ENCODE results near the gene TBC1D17. TPM values are rescaled to one million over a fixed set of nuclear protein-coding genes. Genes with fewer than 3 reads are reported as not detected.

TBC1D17 gene
- total and polyA plus RNA-seq, 4 donors = 11.3 to 27.9 (median 17.2) TPM

- no peak for DNase-seq (ENCODE audit: low spot score)
- Histone ChIP-seq H3K27me3 (ENCODE audit: control insufficient read depth in 4 of 4, insufficient read depth in 4 of 4, low read length in 3 of 4) (no peaks in the 10 kb centered on the region), H3K27ac (ENCODE audit: low read depth in 1 of 2, low read length in 2 of 2) (no peak overlapping the region), H3K9ac (ENCODE audit: low read depth in 1 of 2, low read length in 2 of 2) (no peak overlapping the region), H3K9me3 (ENCODE audit: control insufficient read depth in 4 of 4, low read length in 3 of 4) (no peaks in the 10 kb centered on the region), H3K36me3 (ENCODE audit: control insufficient read depth in 4 of 4, insufficient read depth in 3 of 4, low read depth in 1 of 4, low read length in 3 of 4) (peaks cover 3 to 52% (median 8%) of the 10 kb centered on the region in 4 donors), H3K4me3 (ENCODE audit: low read depth in 1 of 3, low read length in 3 of 3) (no peak overlapping the region), H3K4me1 (ENCODE audit: control insufficient read depth in 4 of 4, insufficient read depth in 4 of 4, low read length in 3 of 4) (peaks cover 0 to 3% (median 0%) of the 10 kb centered on the region in 4 donors)
- TF ChIP-seq RAD21 (IDR thresholded peaks at IDR 0.05) = no peak
- 95% methylated on average over 37 of the region's 37 CpGs for WGBS
These were observed 19.2 kb upstream of the TBC1D17 start for GRCh38 chr19:49858088-49858985.

DNA sequence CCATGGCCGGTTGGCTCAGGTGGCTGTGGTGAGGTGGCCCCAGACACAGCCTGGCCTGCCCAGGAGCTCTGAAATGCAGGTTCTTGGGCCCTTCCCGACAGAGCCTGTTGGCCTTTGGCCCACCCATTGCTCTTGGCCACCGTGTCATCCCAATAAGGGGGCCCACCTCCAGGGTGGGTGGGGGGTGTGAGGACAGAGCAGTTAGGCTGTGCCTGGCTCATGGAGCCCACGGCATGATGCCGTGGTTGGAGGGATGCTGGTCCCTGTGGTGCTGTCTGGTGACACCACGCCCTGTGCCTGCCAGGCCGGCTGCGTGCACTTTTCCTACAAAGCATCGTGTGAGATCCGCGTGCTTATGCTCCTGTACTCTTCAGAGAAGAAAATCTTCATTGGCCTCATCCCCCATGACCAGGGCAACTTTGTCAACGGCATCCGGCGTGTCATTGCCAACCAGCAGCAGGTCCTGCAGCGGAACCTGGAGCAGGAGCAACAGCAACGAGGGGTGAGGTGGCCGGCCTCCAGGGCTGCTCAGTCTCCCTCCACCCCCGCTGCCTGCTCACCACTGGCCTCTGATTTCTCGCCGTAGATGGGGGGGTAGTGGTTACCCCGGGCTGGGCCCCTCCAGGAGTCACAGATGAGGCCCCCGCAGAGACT, 17.7 kb upstream of the TBC1D17 start:
- Histone ChIP-seq H3K27ac (ENCODE audit: low read depth in 1 of 2, low read length in 2 of 2) (no peak overlapping the region), H3K9me3 (ENCODE audit: control insufficient read depth in 4 of 4, low read length in 3 of 4) (no peaks in the 10 kb centered on the region), H3K9ac (ENCODE audit: low read depth in 1 of 2, low read length in 2 of 2) (no peak overlapping the region), H3K4me1 (ENCODE audit: control insufficient read depth in 4 of 4, insufficient read depth in 4 of 4, low read length in 3 of 4) (peaks cover 0 to 2% (median under 1%) of the 10 kb centered on the region in 4 donors), H3K27me3 (ENCODE audit: control insufficient read depth in 4 of 4, insufficient read depth in 4 of 4, low read length in 3 of 4) (no peaks in the 10 kb centered on the region), H3K36me3 (ENCODE audit: control insufficient read depth in 4 of 4, insufficient read depth in 3 of 4, low read depth in 1 of 4, low read length in 3 of 4) (peaks cover 4 to 63% (median 11%) of the 10 kb centered on the region in 4 donors), H3K4me3 (ENCODE audit: low read depth in 1 of 3, low read length in 3 of 3) (no peak overlapping the region)
- WGBS = 87% methylated on average over 22 of the region's 22 CpGs
- no peak for DNase-seq (ENCODE audit: low spot score)
- TF ChIP-seq GABPA (IDR thresholded peaks at IDR 0.05 in 1 of 2, conservative IDR thresholded peaks at IDR 0.05 in 1 of 2) = no peak
- TF ChIP-seq RXRA (IDR thresholded peaks at IDR 0.05) = no peak
- no peak for TF ChIP-seq EGR1 (IDR thresholded peaks at IDR 0.05; ENCODE audit: low read depth in 2 of 2)
- no peak for TF ChIP-seq FOXA1 (IDR thresholded peaks at IDR 0.05)
- TF ChIP-seq HNF4G (IDR thresholded peaks at IDR 0.05) = no peak
- no peak for TF ChIP-seq RAD21 (IDR thresholded peaks at IDR 0.05)
- TF ChIP-seq YY1 (IDR thresholded peaks at IDR 0.05) = no peak
- no peak for TF ChIP-seq FOXA2 (IDR thresholded peaks at IDR 0.05)
- TF ChIP-seq, protein P1, sequence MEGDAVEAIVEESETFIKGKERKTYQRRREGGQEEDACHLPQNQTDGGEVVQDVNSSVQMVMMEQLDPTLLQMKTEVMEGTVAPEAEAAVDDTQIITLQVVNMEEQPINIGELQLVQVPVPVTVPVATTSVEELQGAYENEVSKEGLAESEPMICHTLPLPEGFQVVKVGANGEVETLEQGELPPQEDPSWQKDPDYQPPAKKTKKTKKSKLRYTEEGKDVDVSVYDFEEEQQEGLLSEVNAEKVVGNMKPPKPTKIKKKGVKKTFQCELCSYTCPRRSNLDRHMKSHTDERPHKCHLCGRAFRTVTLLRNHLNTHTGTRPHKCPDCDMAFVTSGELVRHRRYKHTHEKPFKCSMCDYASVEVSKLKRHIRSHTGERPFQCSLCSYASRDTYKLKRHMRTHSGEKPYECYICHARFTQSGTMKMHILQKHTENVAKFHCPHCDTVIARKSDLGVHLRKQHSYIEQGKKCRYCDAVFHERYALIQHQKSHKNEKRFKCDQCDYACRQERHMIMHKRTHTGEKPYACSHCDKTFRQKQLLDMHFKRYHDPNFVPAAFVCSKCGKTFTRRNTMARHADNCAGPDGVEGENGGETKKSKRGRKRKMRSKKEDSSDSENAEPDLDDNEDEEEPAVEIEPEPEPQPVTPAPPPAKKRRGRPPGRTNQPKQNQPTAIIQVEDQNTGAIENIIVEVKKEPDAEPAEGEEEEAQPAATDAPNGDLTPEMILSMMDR (IDR thresholded peaks at IDR 0.05; ENCODE audit: low read depth, low read length, missing input control) = no peak
- no peak for TF ChIP-seq JUND (IDR thresholded peaks at IDR 0.05)
- no peak for TF ChIP-seq REST (IDR thresholded peaks at IDR 0.05)
- TF ChIP-seq NR2F2 (IDR thresholded peaks at IDR 0.05) = no peak
- TF ChIP-seq, protein P2, sequence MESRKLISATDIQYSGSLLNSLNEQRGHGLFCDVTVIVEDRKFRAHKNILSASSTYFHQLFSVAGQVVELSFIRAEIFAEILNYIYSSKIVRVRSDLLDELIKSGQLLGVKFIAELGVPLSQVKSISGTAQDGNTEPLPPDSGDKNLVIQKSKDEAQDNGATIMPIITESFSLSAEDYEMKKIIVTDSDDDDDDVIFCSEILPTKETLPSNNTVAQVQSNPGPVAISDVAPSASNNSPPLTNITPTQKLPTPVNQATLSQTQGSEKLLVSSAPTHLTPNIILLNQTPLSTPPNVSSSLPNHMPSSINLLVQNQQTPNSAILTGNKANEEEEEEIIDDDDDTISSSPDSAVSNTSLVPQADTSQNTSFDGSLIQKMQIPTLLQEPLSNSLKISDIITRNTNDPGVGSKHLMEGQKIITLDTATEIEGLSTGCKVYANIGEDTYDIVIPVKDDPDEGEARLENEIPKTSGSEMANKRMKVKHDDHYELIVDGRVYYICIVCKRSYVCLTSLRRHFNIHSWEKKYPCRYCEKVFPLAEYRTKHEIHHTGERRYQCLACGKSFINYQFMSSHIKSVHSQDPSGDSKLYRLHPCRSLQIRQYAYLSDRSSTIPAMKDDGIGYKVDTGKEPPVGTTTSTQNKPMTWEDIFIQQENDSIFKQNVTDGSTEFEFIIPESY (IDR thresholded peaks at IDR 0.05) = no peak
- no peak for TF ChIP-seq TAF1 (conservative IDR thresholded peaks at IDR 0.05)
- TF ChIP-seq HNF4A (conservative IDR thresholded peaks at IDR 0.05) = no peak
- TF ChIP-seq, protein P3, sequence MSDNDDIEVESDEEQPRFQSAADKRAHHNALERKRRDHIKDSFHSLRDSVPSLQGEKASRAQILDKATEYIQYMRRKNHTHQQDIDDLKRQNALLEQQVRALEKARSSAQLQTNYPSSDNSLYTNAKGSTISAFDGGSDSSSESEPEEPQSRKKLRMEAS (IDR thresholded peaks at IDR 0.05) = no peak
